IMR-90 (cell line): Measurements from ENCODE around the gene TIMM10. TPM values are rescaled to one million over a fixed set of nuclear protein-coding genes. Genes with fewer than 3 reads are reported as not detected.

ENCODE experiments used
- ATAC-seq: fragments of 200-7000 bp; cut with Tn5 transposase; 2 replicates; pipeline ENCODE4 v1.9.1; 2020; ENCODE audit warnings: low read depth, mild to moderate bottlenecking, moderate library complexity
- BruUV-seq: library from RNA; stranded (reverse); fragments of 400-500 nt; replicated peaks from 2 replicates; lab custom pipeline; 2021; lab: Mats Ljungman, UMichigan
- CTCF ChIA-PET: fragments of 300-600 bp; formaldehyde crosslinking; extraction: SDS; loops from one replicate; lab custom pipeline; 2021; ENCODE audit warnings: antibody characterized with exemption; lab: Yijun Ruan, JAX
- POLR2A ChIA-PET: fragments of 300-600 bp; sonication (Branson Sonifier 250); formaldehyde crosslinking; loops from one replicate; lab custom pipeline; 2022; ENCODE audit warnings: antibody characterized with exemption; ENCODE audit not compliant: unreplicated experiment; lab: Charles Lee
- DNase-seq: peaks from one replicate; pipeline ENCODE4 v3.0.0; 2013
- H2AFZ ChIP-seq: replicated peaks from 2 replicates; pipeline ENCODE3; 2013; ENCODE audit warnings: low read length, mild to moderate bottlenecking; ENCODE audit not compliant: poor library complexity
- H2AK5ac ChIP-seq: 2 replicates; pipeline ENCODE4 v1.6.1; 2013; ENCODE audit warnings: low read depth, low read length, inconsistent platforms
- H2AK9ac ChIP-seq: replicated peaks from 2 replicates; pipeline ENCODE3; 2013; ENCODE audit warnings: mild to moderate bottlenecking, low read depth, low read length, moderate library complexity; ENCODE audit not compliant: poor library complexity
- H2BK120ac ChIP-seq: 2 replicates; pipeline ENCODE4 v1.6.1; 2013; ENCODE audit warnings: low read depth, low read length, inconsistent platforms
- H2BK15ac ChIP-seq: 3 replicates; pipeline ENCODE4 v1.6.1; 2013; ENCODE audit warnings: low read depth, low read length, inconsistent platforms
- H2BK20ac ChIP-seq: 2 replicates; pipeline ENCODE4 v1.6.1; 2013; ENCODE audit warnings: low read depth, mild to moderate bottlenecking, inconsistent platforms, low read length, moderate library complexity
- H2BK5ac ChIP-seq: 2 replicates; pipeline ENCODE4 v1.6.1; 2013; ENCODE audit warnings: mild to moderate bottlenecking, low read depth, low read length, inconsistent platforms; ENCODE audit not compliant: poor library complexity, severe bottlenecking
- H3K14ac ChIP-seq: replicated peaks from 2 replicates; pipeline ENCODE4 v1.6.1; 2013; ENCODE audit warnings: low read depth, low read length, inconsistent platforms
- H3K18ac ChIP-seq: 2 replicates; pipeline ENCODE4 v1.6.1; 2013; ENCODE audit warnings: low read depth, low read length, control low read depth
- H3K23ac ChIP-seq: 2 replicates; pipeline ENCODE4 v1.6.1; 2013; ENCODE audit warnings: low read depth, low read length, inconsistent platforms
- H3K27ac ChIP-seq: 2 replicates; pipeline ENCODE4 v1.5.1; 2013; ENCODE audit warnings: mild to moderate bottlenecking, control low read depth, low read length; ENCODE audit not compliant: insufficient read depth
- H3K27me3 ChIP-seq: 2 replicates; pipeline ENCODE4 v1.6.1; 2013; ENCODE audit warnings: low read length; ENCODE audit not compliant: control insufficient read depth, insufficient read depth
- H3K36me3 ChIP-seq: 2 replicates; pipeline ENCODE4 v1.6.1; 2013; ENCODE audit warnings: low read length, mixed read lengths; ENCODE audit not compliant: control insufficient read depth, insufficient read depth
- H3K4ac ChIP-seq: 2 replicates; pipeline ENCODE4 v1.6.1; 2013; ENCODE audit warnings: low read depth, low read length, inconsistent platforms
- H3K4me1 ChIP-seq: 2 replicates; pipeline ENCODE4 v1.6.1; 2013; ENCODE audit warnings: low read length, mixed read lengths; ENCODE audit not compliant: control insufficient read depth, insufficient read depth
- H3K4me2 ChIP-seq: 2 replicates; pipeline ENCODE4 v1.6.1; 2013; ENCODE audit warnings: low read depth, mild to moderate bottlenecking, control low read depth, low read length, moderate library complexity
- H3K4me3 ChIP-seq: 2 replicates; pipeline ENCODE4 v1.5.1; 2013; ENCODE audit warnings: low read depth, mild to moderate bottlenecking, control low read depth, low read length, moderate library complexity; ENCODE audit not compliant: insufficient read depth
- H3K56ac ChIP-seq: 2 replicates; pipeline ENCODE4 v1.6.1; 2013; ENCODE audit warnings: low read length, inconsistent platforms; ENCODE audit not compliant: insufficient read depth; ENCODE audit errors: extremely low read depth
- H3K79me1 ChIP-seq, 2 experiments: 2 replicates each; pipeline ENCODE4 v1.6.1; 2013; ENCODE audit warnings: low read length in 2 of 2, inconsistent platforms in 1 of 2, low read depth in 1 of 2
- H3K9ac ChIP-seq: 2 replicates; pipeline ENCODE4 v1.6.1; 2013; ENCODE audit warnings: low read depth, low read length, control low read depth
- H3K9me1 ChIP-seq: 2 replicates; pipeline ENCODE4 v1.6.1; 2013; ENCODE audit warnings: low read length, inconsistent platforms; ENCODE audit not compliant: insufficient read depth
- H3K9me3 ChIP-seq: 2 replicates; pipeline ENCODE4 v1.6.1; 2013; ENCODE audit warnings: low read length; ENCODE audit not compliant: control insufficient read depth, insufficient read depth
- H4K20me1 ChIP-seq: 2 replicates; pipeline ENCODE4 v1.6.1; 2013; ENCODE audit warnings: low read length, inconsistent platforms; ENCODE audit not compliant: insufficient read depth
- H4K5ac ChIP-seq: 2 replicates; pipeline ENCODE4 v1.6.1; 2013; ENCODE audit warnings: mild to moderate bottlenecking, low read depth, low read length, control low read depth
- H4K8ac ChIP-seq, 2 experiments: 2 replicates each; pipeline ENCODE4 v1.6.1; 2013; ENCODE audit warnings: low read depth in 2 of 2, low read length in 2 of 2, control low read depth in 1 of 2, inconsistent platforms in 1 of 2
- H4K91ac ChIP-seq: 2 replicates; pipeline ENCODE4 v1.6.1; 2013; ENCODE audit warnings: low read depth, low read length, inconsistent platforms; ENCODE audit not compliant: insufficient read depth
- BHLHE40 ChIP-seq: fragments of 150-350 bp; IDR thresholded peaks from 2 replicates; pipeline ENCODE4 v1.6.1; 2016; ENCODE audit warnings: mild to moderate bottlenecking, low read depth, low read length
- CEBPB ChIP-seq: IDR thresholded peaks from 2 replicates; pipeline ENCODE4 v1.6.1; 2012; ENCODE audit warnings: low read depth, low read length, improper control_type of control experiment
- CHD1 ChIP-seq: IDR thresholded peaks from 2 replicates; pipeline ENCODE4 v1.6.1; 2012; ENCODE audit warnings: low read depth, low read length, improper control_type of control experiment
- CTCF ChIP-seq: conservative IDR thresholded peaks from 2 replicates; pipeline ENCODE4 v1.5.1; 2012; ENCODE audit warnings: mild to moderate bottlenecking, low read depth, low read length, improper control_type of control experiment
- ELK1 ChIP-seq: fragments of 150-350 bp; IDR thresholded peaks from 2 replicates; pipeline ENCODE4 v1.6.1; 2016; ENCODE audit warnings: low read depth, mild to moderate bottlenecking, low read length, moderate library complexity, borderline replicate concordance
- FOS ChIP-seq: fragments of 150-350 bp; IDR thresholded peaks from 2 replicates; pipeline ENCODE4 v1.6.1; 2016; ENCODE audit warnings: low read depth, low read length
- MAFK ChIP-seq: IDR thresholded peaks from 2 replicates; pipeline ENCODE4 v1.6.1; 2012; ENCODE audit warnings: low read depth, low read length, improper control_type of control experiment
- MAZ ChIP-seq: IDR thresholded peaks from 2 replicates; pipeline ENCODE4 v1.6.1; 2012; ENCODE audit warnings: low read depth, mild to moderate bottlenecking, low read length, improper control_type of control experiment, moderate library complexity, borderline replicate concordance
- MXI1 ChIP-seq: IDR thresholded peaks from 2 replicates; pipeline ENCODE4 v1.6.1; 2012; ENCODE audit warnings: low read depth, mild to moderate bottlenecking, low read length, moderate library complexity, borderline replicate concordance
- NFE2L2 ChIP-seq: fragments of 150-350 bp; IDR thresholded peaks from 2 replicates; pipeline ENCODE4 v1.6.1; 2016; ENCODE audit warnings: low read depth, mild to moderate bottlenecking, low read length
- POLR2A ChIP-seq: IDR thresholded peaks from 2 replicates; pipeline ENCODE4 v1.6.1; 2012; ENCODE audit warnings: mild to moderate bottlenecking, low read depth, low read length
- RAD21 ChIP-seq: IDR thresholded peaks from 2 replicates; pipeline ENCODE4 v1.6.1; 2012; ENCODE audit warnings: low read length, improper control_type of control experiment
- RCOR1 ChIP-seq: IDR thresholded peaks from 2 replicates; pipeline ENCODE4 v1.6.1; 2012; ENCODE audit warnings: mild to moderate bottlenecking, low read length, improper control_type of control experiment; ENCODE audit not compliant: insufficient replicate concordance
- RFX5 ChIP-seq: IDR thresholded peaks from 2 replicates; pipeline ENCODE4 v1.8.0; 2012; ENCODE audit warnings: low read depth, mild to moderate bottlenecking, low read length, moderate library complexity
- SMC3 ChIP-seq: fragments of 150-350 bp; IDR thresholded peaks from 2 replicates; pipeline ENCODE4 v1.6.1; 2016; ENCODE audit warnings: low read depth, mild to moderate bottlenecking, antibody characterized with exemption, low read length, moderate library complexity
- WGBS, 2 experiments: methylation state at CpG; one replicate each; pipeline versions ENCODE4 v1.1.5 to v1.1.7; 2013; ENCODE audit warnings: missing lambda C conversion rate in 2 of 2; ENCODE audit not compliant: insufficient read length in 1 of 2; ENCODE audit errors: extremely low coverage in 2 of 2; 5-methylcytosine and 5-hydroxymethylcytosine counted together
- dilution Hi-C: fragments of 300-500 bp; cut with HindIII; formaldehyde crosslinking; loops from one replicate; pipeline ENCODE4 v1.14.3; 2018; ENCODE audit warnings: low sequenced_read_pairs; ENCODE audit not compliant: unreplicated experiment
- in situ Hi-C: fragments of 300-500 bp; cut with MboI; formaldehyde crosslinking; loops from 3 replicates; pipeline ENCODE4 v1.14.3; 2019; ENCODE audit warnings: low sequenced_read_pairs, inconsistent platforms, mixed read lengths
- intact Hi-C: fragments of 100-400 bp; cut with micrococcal nuclease; formaldehyde crosslinking; loops from 2 replicates; pipeline ENCODE4 v1.10.0; 2022
- polyA plus RNA-seq, 3 experiments: library from polyadenylated mRNA; depleted of rRNA; stranded (reverse); fragments of >200 nt; gene quantifications; 2 replicates each; pipeline ENCODE4 v1.2.3, GENCODE V29; 2012; ENCODE audit warnings: low replicate concordance in 1 of 3
- total RNA-seq: library from RNA; depleted of rRNA; stranded (reverse); fragments of >200 nt; gene quantifications from 2 replicates; pipeline ENCODE4 v1.2.3, GENCODE V29; 2012
- TF ChIP-seq, protein P1 (sequence below): fragments of 150-350 bp; IDR thresholded peaks from 2 replicates; pipeline ENCODE4 v1.6.1; 2017; ENCODE audit warnings: mild to moderate bottlenecking, antibody characterized with exemption, low read length, low read depth

TIMM10 gene
- total and polyA plus RNA-seq, 2 of the 4 experiments (the other 2 are of a cell fraction), result 96.8 to 135 TPM

DNA sequence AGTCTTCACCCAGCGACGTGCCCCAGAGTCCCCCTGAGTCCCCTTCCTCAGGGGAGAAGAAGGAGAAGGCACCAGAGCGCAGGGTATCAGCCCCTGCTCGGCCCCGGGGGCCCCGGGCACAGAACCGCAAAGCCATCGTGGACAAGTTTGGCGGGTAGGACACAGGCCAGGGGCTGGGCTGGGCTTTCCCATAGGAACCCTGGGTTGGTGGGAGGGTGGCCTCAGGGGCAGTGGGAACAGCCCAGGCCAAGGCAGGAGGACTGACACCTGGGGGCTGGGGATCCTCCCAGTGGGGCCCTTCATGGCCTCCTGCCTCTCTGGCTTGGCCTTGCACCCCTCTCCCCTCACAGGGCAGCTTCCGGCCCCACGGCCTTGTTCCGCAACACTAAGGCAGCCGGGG is 15.3 kb upstream of the TIMM10 start:
- H2AK5ac ChIP-seq, result no peak overlapping the region
- H4K20me1 ChIP-seq, result no peaks in the 10 kb centered on the region
- no peak overlapping the region for H4K8ac ChIP-seq
- in situ Hi-C loops (no loop called here), intact Hi-C loops (no loop called here), dilution Hi-C loops (no loop called here)
- H3K4me2 ChIP-seq, result no peak overlapping the region
- no peak overlapping the region for H2AK9ac ChIP-seq
- H3K4me3 ChIP-seq, result no peak overlapping the region
- ATAC-seq, result no peak
- no peak overlapping the region for H3K56ac ChIP-seq
- no peak overlapping the region for H3K14ac ChIP-seq
- H4K91ac ChIP-seq, result no peak overlapping the region
- H4K5ac ChIP-seq, result no peak overlapping the region
- no peak overlapping the region for H2BK5ac ChIP-seq
- no peaks in the 10 kb centered on the region for H3K9me1 ChIP-seq
- peaks cover 11% of the 10 kb centered on the region for H3K27me3 ChIP-seq
- H3K18ac ChIP-seq, result no peak overlapping the region
- H3K23ac ChIP-seq, result no peak overlapping the region
- ChIA-PET CTCF (no interaction called here), POLR2A (no interaction called here)
- WGBS, 2 experiments, result 80% methylated on average over 1 of the region's 13 CpGs; no CpG with 5 or more reads in 1 of the 2 experiments
- H2AFZ ChIP-seq, result no peak overlapping the region
- peaks cover 15% of the 10 kb centered on the region for H3K36me3 ChIP-seq
- H2BK20ac ChIP-seq, result no peak overlapping the region
- no peak overlapping the region for H2BK120ac ChIP-seq
- H3K4me1 ChIP-seq, result no peaks in the 10 kb centered on the region
- no peaks in the 10 kb centered on the region for H3K9me3 ChIP-seq
- DNase-seq, result no peak
- no peak overlapping the region for H2BK15ac ChIP-seq
- no peaks in the 10 kb centered on the region for H3K79me1 ChIP-seq
- BruUV-seq, result no TSS peak
- no peak overlapping the region for H3K27ac ChIP-seq
- H3K9ac ChIP-seq, result no peak overlapping the region
- H3K4ac ChIP-seq, result no peak overlapping the region
- no peak for TF ChIP-seq POLR2A
- TF ChIP-seq RAD21, result no peak
- no peak for TF ChIP-seq CTCF
- TF ChIP-seq MAZ, result no peak
- no peak for TF ChIP-seq RFX5
- no peak for TF ChIP-seq MXI1
- TF ChIP-seq CHD1, result no peak
- TF ChIP-seq BHLHE40, result no peak
- TF ChIP-seq, protein P1, sequence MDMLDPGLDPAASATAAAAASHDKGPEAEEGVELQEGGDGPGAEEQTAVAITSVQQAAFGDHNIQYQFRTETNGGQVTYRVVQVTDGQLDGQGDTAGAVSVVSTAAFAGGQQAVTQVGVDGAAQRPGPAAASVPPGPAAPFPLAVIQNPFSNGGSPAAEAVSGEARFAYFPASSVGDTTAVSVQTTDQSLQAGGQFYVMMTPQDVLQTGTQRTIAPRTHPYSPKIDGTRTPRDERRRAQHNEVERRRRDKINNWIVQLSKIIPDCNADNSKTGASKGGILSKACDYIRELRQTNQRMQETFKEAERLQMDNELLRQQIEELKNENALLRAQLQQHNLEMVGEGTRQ, result no peak
- TF ChIP-seq CEBPB, result no peak
- no peak for TF ChIP-seq NFE2L2
- no peak for TF ChIP-seq SMC3
- TF ChIP-seq FOS, result no peak
- no peak for TF ChIP-seq ELK1
- no peak for TF ChIP-seq RCOR1
- no peak for TF ChIP-seq MAFK
